ENCODE results near the gene ARHGEF17.

ARHGEF17 gene

DNA sequence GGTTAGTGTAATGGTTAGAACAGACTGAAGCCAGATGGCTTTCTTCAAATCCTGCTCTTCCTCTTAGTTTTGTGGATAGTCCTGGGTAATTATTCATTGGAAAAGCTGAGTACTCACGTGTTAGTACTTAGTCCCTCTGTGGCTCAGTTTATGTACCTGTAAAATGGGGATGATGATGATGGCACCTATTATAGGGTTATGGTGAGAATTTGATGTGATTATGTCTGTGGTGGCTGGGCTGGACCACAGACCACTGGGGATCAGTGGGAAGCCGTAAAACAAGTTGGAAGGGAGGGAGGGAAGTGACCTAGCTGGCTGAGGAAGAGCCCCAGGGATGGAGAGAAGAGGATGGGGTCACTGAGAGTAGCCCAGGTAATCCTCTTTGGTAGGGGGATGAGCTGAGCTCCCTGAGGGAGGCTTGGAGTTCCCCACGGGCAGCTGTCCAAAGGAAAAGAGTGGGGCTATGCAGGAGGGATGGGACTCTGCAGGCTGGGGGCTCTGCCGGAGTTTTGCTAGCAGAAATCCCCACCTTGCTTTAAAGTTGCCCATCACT, 19.8 kb downstream of the ARHGEF17 start:
- no peak for DNase-seq (ENCODE audit: low spot score)
- no peak for FAIRE-seq

DNA sequence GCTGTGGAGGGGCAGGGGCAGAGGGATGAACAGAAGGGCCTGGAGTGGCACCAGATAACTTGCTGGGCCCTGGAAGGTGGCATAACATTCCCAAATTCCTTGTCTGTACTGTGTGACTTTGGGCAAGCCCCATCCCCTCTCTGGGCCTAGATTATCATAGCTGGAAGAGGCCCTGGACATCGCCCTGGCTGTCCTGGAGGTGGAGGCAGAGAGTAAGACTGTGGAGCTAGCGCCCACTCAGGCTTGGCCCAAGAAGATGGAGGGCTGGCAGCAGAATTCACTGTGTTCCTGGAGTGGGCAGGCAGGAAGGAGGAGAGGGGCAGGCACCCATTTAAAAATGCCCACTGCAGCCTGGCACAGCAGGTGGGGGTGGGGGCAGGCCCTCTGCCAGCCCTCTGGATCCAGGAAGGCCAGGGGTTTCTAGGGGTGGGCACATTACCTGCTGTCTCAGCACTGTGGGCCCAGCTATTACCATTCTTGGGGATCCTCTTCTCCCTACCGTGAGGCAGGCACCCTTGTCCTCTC, 22.6 kb downstream of the ARHGEF17 start:
- DNase-seq (ENCODE audit: low spot score) (no peak), FAIRE-seq (no peak)

DNA sequence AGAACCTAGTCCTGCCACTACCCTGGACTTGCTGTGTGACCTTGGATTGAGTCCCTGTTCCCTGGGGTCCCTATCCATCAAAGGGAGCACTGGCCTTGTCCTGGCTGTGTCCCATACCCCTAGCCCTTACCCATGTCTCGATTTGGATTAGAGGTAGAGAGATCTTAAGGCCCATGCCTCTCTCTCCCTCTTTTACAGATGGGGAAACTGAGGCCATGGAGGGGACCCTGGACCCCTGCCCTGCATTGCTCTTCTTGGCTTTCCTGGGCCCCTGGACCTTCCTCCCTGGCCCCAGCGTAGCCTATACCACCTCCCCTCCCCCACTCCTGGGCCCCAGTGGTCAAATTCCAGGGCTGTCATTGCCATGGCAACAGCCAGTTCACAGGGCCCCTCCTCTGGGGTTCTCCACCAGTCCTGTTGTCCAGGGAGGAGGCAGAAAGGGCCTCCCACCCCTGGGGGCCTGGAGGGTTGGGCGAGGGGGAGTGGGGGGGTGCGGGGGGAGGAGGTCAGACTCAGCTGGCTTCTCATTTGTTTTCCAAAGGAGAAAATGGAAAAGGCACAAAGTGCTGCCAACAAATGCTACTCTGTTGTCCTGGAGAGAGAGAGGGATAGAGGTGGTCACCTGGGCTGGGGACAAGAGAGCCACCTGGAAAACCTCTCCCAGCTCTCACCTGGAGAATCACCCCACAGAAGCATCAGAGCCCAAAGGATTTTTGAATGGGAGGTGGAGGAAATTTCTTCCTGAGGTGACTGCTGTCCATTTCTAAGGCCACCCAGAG, 23.3 kb downstream of the ARHGEF17 start:
- DNase-seq (ENCODE audit: low spot score): no peak
- FAIRE-seq: no peak

DNA sequence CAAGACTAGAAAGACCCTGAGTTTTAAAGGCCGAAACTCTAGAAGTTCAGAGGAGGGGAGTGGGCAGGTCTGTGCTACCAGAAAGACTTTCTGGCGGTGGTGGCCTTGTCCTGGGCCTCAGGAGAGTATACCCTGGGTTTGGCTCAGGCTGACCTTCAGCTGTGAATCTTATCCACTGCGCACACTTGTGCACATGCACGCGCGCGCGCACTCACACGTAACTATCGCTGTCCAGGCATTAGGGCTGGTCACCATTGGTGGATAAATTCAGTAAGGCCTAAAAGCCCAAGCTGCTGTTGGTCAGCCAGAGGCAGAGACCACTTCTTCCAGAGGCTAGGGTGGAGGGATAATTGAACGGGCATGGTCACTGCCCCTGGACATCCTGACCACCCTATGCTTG, 25.1 kb downstream of the ARHGEF17 start:
- DNase-seq (ENCODE audit: low spot score) (no peak), FAIRE-seq (no peak)

DNA sequence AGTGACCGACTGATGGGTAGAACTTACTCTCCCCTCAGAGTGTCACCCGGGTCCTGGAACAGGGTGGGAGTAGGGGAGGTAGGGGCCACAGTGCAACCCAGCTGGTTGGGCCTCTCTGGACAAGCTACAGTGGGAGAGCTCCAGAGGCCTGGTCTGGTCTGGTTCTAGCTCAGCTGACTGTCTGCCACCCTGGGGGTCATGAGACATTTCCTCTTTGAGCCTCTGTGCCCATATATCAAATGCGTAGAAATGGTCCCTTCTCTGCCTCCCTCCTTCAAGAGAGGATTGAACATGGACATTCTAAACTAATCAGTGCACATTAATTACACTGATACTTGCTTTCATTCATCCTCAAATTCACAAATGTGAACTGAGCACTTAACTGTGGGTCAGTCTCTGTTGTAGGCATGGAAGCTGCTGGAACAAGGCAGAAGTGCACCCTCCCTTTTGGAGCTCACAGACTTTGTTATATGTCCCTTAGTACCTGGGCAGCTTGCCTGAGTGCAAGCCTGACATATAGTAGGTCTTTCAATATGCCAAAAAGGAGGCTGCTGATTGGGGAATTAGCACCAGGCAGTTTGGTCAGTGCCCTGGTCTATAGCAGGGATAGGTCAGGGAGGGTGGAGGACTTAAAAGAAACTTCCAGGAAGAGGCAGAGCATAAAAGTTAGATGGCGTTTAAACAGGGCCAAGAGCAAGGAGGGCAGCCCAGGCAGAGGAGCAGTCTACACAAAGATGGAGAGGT, 25.7 kb downstream of the ARHGEF17 start:
- no peak for DNase-seq (ENCODE audit: low spot score)
- no peak for FAIRE-seq

DNA sequence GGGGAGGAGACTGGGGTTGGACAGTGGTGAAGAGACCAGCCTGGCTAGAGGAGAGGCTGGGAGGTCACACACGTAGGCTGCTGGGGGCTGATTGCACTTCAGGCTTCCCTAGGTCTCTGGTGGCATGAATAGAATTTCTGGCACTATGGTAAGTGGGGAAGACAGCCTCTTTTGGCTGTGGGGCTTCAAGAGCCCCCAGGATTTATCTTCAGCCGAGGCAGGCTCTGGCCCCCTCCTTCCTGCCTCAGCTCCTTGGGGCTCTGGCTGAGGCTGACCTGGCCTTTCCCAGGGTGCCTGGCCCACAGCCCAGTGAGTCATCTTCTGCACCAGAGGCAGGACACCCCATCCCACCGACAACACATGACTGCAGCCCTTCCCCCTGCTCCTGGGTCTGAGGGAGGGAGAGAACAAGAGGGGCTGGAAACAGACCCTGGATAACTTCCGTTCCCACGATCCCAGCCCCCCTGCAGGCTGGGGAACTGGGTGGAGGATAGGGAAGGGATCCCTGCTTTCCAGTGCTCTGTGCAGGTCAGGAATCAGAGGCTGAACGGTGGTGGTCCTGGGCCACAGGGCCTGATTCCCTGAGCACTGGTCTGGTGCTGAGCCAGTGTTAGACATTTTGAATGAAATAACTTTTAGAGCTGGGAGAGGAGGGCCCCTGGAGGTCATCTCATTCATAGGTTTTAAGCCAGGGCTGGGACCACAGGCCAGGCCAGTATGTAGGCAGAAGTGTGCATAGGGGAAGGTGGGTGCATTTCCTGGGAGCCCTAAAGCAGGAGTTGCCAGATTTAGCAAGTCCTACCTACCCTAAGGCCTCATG, 26.5 kb downstream of the ARHGEF17 start:
- DNase-seq (ENCODE audit: low spot score) (peak; percentile 71), FAIRE-seq (peak; percentile 72)

DNA sequence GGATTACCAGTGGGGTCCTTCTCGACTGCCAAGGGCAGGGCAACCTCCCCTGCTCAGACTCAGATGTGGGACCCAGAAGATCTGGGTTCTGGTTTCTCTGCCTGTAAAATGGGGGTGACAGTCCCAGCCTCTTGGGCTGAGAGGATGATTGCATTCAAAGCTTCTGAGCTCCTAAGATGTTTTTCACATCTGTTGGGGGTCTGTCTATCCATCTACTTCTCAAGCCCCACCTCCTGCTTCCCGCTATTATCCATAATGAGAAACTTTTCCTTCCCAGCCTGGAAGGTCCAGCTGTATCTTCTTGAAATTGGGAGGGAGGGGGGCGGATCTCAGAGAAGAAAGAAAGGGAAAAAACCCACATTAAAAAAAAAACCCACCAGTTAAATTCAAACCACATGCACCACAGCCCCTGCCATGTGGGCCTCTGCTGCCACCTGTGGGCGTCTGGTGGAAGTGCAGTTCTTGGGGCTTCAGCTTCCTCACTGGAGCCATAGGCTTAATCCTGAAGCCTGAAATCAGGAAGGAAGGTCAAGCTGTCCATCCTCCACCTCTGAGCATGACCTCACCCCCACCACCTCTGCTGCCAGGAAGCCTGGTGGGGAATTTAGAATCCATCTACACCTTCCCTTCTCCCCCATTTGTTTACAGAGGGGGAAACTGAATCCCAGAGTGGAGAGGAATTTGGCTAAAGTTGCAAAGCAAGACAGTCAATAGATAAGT, 27.3 kb downstream of the ARHGEF17 start:
- DNase-seq (ENCODE audit: low spot score) (peak; percentile 56), FAIRE-seq (peak; percentile 12)

DNA sequence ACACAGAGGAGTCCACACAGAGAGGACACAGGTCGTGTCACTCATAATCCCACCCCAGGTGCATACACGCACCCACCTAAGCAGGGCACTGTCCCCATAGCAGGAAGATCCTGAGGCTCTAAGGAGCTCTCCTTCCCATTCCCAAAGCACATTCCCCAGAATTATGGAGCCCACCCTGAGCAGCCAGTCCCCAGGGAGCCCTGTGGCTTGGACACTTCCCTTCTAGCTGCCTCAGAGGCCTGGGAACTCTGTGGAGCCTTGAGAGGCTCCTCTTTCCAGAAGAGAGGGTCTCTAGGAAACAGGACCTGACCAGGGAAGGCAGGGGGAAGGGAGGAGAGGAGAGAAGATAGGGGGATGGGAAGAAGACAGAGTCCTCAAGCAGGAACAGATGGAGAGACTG, 29.8 kb downstream of the ARHGEF17 start:
- FAIRE-seq (no peak), DNase-seq (ENCODE audit: low spot score) (no peak)

DNA sequence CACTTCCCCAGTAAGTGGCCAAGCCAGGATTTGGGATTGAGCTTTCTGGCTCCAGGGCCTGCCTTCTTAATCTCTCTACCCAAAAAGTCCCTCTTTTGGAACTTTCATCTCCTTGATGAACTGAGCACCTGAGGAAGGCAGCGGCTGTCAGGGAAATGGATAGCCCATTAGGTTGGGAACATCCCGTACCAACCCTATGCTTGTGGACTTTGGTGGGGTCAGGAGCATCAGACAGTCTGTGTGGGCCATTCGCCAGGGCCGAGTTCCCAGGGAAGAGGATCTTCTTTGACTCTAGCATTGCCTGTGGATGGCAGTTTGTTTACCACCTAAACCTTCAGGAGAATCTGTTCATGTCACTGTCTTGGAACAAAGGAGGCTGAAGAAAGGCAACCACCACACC, 30.2 kb downstream of the ARHGEF17 start:
- DNase-seq (ENCODE audit: low spot score): no peak
- FAIRE-seq: no peak

DNA sequence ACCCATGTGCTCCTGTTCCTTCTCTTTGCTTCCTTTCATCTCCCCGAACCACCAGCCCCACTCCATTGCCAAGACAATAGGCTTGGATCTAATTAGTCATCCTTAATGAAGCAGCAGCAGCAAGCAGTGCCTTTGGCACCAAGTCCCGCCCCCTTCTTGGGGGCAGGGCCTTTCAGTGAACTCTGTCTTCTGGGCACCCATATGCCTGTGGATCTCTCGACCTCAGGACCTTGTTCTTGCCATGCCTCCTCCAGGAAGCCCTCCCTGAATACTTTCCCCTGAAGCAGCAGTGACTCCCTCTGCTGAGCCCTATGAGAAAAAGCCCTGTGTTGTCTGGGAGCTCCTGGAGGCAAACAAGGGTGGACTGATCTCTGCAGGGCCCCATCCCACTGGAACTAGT, 32.1 kb downstream of the ARHGEF17 start:
- no peak for DNase-seq (ENCODE audit: low spot score)

DNA sequence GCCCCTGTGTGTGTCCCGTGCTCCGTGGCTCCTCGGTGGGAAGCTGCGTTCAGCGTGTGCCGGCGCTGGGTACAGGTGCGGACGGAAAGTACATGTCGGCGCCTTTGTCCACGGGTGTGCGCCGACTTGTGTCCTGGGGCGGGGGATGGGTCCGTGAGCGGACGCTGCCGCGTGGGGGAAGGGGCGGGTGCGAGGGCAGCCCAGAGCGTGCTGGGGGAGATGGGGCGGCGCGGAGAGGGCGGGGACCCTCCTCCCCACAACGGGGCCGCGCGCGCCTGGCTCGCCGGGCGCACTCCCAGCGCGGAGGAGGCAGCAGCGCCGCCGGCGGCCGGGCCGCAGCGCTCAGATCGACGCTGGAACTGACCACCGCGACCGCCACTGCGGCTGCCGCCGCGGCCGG, 34.6 kb downstream of the ARHGEF17 start:
- FAIRE-seq: no peak
- no peak for DNase-seq (ENCODE audit: low spot score)

More for the DNA sequence above, 32.1 kb downstream of the ARHGEF17 start:
- FAIRE-seq: no peak

DNA sequence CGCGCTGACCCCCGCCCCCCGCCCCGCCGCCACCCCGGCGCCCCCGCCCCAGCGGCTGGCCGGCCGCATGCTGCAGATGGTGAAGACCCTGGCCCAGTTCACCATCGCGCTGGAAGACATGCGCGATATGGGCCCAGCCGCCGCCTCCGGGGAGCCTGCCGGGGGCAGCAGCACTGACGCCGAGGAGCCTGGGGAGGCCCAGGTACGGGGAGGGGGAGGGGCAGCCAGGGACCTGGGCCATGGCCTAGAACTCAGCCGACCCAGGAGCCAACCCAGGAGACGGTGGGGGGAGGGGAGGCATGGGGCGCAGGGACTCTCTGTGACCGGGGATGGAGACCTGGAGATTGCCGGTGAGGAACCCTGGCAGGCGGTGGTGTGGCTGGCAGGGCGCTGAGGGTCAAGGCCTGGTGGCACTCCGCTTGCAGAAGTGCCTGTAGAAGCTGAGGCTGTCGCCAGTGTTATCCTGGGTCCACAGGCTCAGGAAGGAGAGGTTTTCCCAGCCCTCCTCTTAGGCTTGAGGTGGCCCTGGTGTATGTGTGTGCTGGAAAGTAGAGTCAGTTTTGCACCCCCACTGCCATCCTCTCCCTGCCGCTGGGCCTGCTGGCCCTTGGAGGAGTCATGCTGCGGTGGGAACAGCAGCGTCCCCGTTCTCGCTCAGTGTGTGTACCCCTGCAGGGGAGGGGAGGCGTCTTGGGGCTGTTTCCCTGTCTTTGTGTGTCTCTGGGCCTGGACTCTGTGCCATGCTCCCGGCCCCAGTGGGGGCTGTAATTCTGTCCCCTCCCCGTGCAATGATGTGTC, 35.2 kb downstream of the ARHGEF17 start:
- no peak for DNase-seq (ENCODE audit: low spot score)
- FAIRE-seq: no peak

DNA sequence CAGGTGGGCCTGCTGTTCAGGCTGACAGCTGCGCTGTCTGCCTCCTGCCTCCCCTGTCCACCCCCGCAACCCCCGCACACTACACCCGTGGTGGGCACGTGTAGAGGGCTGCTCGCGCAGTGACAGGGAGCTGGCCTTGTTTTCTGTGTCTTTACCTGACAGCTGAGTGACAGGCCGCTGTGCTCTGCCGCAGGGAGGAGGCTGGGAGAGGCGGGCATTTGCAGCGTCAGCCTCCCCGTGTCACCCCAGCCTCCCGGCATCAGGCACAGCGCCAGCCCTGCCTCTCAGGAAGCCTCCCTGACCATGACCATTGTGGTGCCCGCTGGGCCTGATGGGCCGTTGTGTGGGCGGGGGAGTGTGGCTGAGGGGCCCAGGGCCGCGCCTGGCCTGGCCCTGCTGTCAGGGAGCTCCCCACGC, 36.1 kb downstream of the ARHGEF17 start:
- DNase-seq (ENCODE audit: low spot score): no peak
- no peak for FAIRE-seq

DNA sequence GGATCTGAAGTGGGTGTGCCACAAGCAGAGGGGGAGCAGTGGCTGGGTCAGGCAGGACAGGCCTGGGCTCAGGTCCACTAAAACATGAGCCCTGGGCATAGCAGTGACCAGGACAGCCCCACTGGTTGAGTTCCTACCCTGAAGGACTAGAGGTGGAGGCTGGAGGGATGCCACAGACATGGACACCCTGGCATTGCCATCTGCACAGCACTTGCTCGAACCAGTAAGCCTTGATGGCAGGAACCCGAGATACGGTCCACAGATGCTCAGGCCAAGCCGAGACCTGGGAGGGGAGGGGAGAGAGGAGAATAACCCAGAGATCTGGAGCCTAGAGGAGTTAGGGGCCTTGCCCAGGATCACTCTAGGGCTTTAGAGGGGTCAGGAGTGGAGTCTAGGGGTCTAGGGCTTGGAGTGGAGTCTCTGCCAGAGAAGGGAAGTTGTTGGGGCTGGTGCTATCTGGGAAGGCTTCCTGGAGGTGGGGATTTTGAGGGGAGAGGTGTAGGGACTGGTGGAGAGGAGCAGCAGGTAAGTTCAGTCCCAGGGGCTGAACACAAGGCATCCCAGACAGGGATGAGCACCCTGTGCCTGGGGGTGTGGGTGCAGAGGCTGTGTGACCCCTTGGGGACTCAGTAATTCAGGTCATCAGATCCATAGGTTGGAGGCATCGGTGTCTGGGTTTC, 37.5 kb downstream of the ARHGEF17 start:
- DNase-seq (ENCODE audit: low spot score) (no peak), FAIRE-seq (no peak)

DNA sequence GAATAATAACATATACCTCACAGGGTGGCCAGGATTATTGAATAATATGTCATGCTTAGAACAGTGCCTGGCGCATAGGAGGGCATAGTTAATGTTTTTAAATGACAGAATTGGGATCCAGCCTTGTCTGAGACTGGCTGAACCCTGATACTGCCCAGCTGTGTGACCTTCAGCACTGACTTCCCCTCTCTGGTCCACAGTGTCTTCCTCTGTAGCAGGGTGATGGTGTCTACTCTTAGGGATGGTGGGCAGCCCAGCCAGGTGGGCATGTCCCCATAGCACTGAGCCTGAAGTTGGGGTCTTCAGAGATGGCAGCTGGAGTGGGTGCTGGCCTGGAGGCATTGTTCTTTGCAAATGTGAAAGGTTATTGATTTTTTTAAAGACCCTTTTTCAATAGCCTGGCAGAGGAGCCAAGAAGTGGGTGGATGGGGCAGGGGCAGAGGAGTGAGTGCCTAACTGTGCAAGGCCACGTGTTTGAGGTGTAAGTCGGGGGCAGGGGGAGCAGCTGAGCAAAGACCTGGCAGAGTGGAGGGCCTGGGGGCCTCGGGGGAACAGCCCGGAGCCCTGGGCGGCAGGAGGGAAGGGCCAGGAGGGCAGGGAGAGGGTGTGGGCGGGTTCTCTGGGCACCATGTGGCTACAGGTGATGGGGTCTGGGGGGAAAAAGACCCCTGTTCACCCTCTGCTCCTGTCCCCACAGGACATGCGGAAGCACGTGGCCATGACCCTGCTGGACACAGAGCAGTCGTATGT, 38.3 kb downstream of the ARHGEF17 start:
- DNase-seq (ENCODE audit: low spot score) (no peak), FAIRE-seq (no peak)

DNA sequence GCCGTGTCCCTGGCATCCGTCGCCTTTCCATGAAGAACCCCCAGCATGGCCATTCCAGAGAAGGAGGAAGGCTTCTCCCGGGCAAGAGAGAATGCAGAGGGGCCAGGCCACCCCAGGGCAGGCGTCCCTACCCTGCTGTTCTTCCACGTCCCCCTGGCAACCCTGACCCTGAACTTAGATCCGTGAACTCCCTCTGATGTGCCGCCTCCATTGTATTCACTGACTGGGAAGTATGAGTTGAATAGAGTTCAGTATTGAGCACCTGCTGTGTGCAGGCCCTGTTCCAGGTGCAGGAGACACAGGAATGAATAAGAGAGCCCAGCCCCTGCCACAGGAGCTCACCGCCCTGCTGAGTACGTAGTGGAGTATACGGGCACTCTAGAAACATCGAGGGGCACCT, 39.0 kb downstream of the ARHGEF17 start:
- no peak for FAIRE-seq
- DNase-seq (ENCODE audit: low spot score): no peak

DNA sequence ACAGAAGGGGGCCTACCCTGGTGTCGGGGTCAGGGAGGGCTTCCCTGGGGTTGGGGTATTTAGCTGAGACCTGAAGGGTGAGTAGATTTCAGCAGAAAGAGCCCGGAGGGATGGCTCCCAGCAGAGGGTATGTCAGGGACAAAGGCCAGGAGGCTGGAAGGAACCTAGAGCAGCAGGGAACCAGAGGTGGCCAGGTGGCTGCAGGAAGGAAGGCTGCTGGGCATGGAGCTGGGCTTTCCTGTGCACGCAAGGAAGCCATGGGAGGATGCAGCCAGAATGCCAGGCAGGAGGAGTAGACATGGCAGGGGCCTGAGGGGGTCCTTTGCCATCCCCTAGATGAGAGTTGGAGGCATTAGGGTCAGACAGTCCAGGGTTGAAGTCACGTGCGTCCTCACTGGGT, 40.8 kb downstream of the ARHGEF17 start:
- FAIRE-seq (no peak), DNase-seq (ENCODE audit: low spot score) (no peak)

DNA sequence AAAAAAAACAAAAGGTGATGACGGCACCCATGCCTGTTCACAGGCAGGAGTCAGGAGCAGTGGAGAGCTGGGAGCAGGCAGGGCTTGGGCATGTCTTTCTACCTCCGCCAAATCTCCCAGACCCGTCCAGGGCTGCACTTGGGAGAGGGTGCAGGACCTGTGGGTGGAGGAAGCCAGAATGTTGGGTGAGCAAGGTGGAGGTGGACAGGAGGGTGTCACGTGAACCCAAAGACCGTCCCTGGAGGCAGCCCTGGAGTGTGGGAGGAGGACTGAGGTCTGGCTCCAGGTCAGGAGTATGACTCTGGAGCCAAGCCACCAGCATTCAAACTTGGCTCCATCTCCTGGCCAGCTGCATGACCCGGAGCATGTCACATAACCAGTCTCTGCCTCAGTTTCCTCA, 41.6 kb downstream of the ARHGEF17 start:
- DNase-seq (ENCODE audit: low spot score) (no peak), FAIRE-seq (no peak)

Data from RCC 7860 (cell line).